Kidney (tissue), 14 donors: ENCODE measurements around the gene HTRA3. TPM values are rescaled to one million over a fixed set of nuclear protein-coding genes. Genes with fewer than 3 reads are reported as not detected.

ENCODE experiments used
- DNase-seq, 5 donors: peaks; one replicate each; pipeline ENCODE4 v3.0.0-alpha.2; 2013 to 2020
- FAIRE-seq: peaks from 2 replicates; lab custom pipeline; 2012; peaks lifted over from hg19 to GRCh38; lab: Jason Lieb, UNC
- H3K27ac ChIP-seq, 2 donors: one replicate each; pipeline ENCODE4 v1.7.0; 2013; ENCODE audit warnings: low read depth in 2 of 2, low read length in 2 of 2, inconsistent platforms in 1 of 2
- H3K27me3 ChIP-seq: one replicate; pipeline ENCODE4 v1.7.1; 2013; ENCODE audit warnings: low read length, inconsistent platforms; ENCODE audit not compliant: control insufficient read depth, insufficient read depth
- H3K36me3 ChIP-seq, 3 donors: one replicate each; pipeline versions ENCODE4 v1.7.0 to v1.7.1; 2013; ENCODE audit warnings: low read length in 3 of 3, control low read depth in 1 of 3, inconsistent platforms in 1 of 3; ENCODE audit not compliant: insufficient read depth in 3 of 3, control insufficient read depth in 2 of 3
- H3K4me1 ChIP-seq, 3 donors: one replicate each; pipeline versions ENCODE4 v1.7.0 to v1.7.1; 2013; ENCODE audit warnings: low read length in 3 of 3, inconsistent platforms in 1 of 3, low read depth in 1 of 3; ENCODE audit not compliant: control insufficient read depth in 2 of 3, insufficient read depth in 2 of 3
- H3K4me3 ChIP-seq, 3 donors: one replicate each; pipeline versions ENCODE4 v1.7.0 to v1.8.1; 2013; ENCODE audit warnings: low read length in 3 of 3, control low read depth in 1 of 3, inconsistent platforms in 1 of 3
- H3K9ac ChIP-seq, 3 donors: one replicate each; pipeline versions ENCODE4 v1.7.0 to v1.7.1; 2013; ENCODE audit warnings: low read length in 3 of 3, control low read depth in 1 of 3, inconsistent platforms in 1 of 3
- H3K9me3 ChIP-seq, 3 donors: one replicate each; pipeline versions ENCODE4 v1.7.0 to v1.7.1; 2013; ENCODE audit warnings: low read length in 3 of 3, control low read depth in 1 of 3, inconsistent platforms in 1 of 3; ENCODE audit not compliant: control insufficient read depth in 2 of 3, insufficient read depth in 1 of 3
- CTCF ChIP-seq: IDR thresholded peaks from 3 replicates; pipeline ENCODE4 v1.5.1; 2012; ENCODE audit warnings: mild to moderate bottlenecking, moderate library complexity, borderline replicate concordance; ENCODE audit not compliant: insufficient read depth; ENCODE audit errors: extremely low read depth
- intact Hi-C: fragments of 100-400 bp; cut with DNase I; formaldehyde crosslinking; loops from one replicate; pipeline ENCODE4 v1.11.1; 2022
- polyA plus RNA-seq: library from polyadenylated mRNA; stranded (reverse); fragments of 350-450 nt; fragmentation: Illumina TruSeq; extraction: RNeasy Lipid Tissue Mini Kit (QIAGEN cat#74804); gene quantifications from one replicate; pipeline ENCODE4 v1.2.3, GENCODE V29; 2014; ENCODE audit warnings: low read depth, low replicate concordance; ENCODE audit not compliant: insufficient read depth
- total RNA-seq: library from RNA; stranded (reverse); fragmentation: NEBNext Ultra II Directional; extraction: Animal tissue kit (Norgen Biotek cat#: 25700); gene quantifications from one replicate; pipeline ENCODE4 v1.2.1, GENCODE V29; 2021
- donor health status: control.
- donor health status: control.
- donor health status: control.
- donor health status: control.
- donor health status: control.
- donor health status: DM: yes; HTN: yes; CAD: no.
- donor health status: Normal renal cell carcinoma (clear cell type).

The HTRA3 gene
- total and polyA plus RNA-seq, 2 donors from 2014 or later: 1.7 to 6.5 TPM

- H3K27ac ChIP-seq: no peak overlapping the region
Measured at GRCh38 chr4:8274066-8274652, 4.6 kb downstream of the HTRA3 start.

GRCh38 chr4:8274765-8275547 lies 5.4 kb downstream of the HTRA3 start:
- H3K9me3 ChIP-seq: no peaks in the 10 kb centered on the region
- no peak overlapping the region for H3K27ac ChIP-seq
- intact Hi-C loops: no loop called here
- H3K4me3 ChIP-seq: no peak overlapping the region
- no peak for TF ChIP-seq CTCF
- peak; percentile 94 to 98 (median 95) for DNase-seq
- H3K4me1 ChIP-seq: peaks cover 0 to 12% (median 0%) of the 10 kb centered on the region in 3 donors
- H3K9ac ChIP-seq: no peak overlapping the region
- H3K27me3 ChIP-seq: no peaks in the 10 kb centered on the region
- H3K36me3 ChIP-seq: no peaks in the 10 kb centered on the region
- FAIRE-seq: no peak

More at GRCh38 chr4:8274066-8274652, 4.6 kb downstream of the HTRA3 start:
- Histone ChIP-seq H3K36me3 (no peaks in the 10 kb centered on the region), H3K4me1 (peaks cover 0 to 13% (median 0%) of the 10 kb centered on the region in 3 donors), H3K9me3 (no peaks in the 10 kb centered on the region), H3K9ac (no peak overlapping the region), H3K27me3 (no peaks in the 10 kb centered on the region), H3K4me3 (no peak overlapping the region)
- no peak for TF ChIP-seq CTCF
- intact Hi-C loops: no loop called here
- DNase-seq (peak in 1 of 5 donors; percentile 70), FAIRE-seq (no peak)

- no peak for TF ChIP-seq CTCF
- no peaks in the 10 kb centered on the region for H3K9me3 ChIP-seq
- no peak overlapping the region for H3K27ac ChIP-seq
- DNase-seq: peak in 1 of 5 donors; percentile 61
- peaks cover 0 to 10% (median 0%) of the 10 kb centered on the region in 3 donors for H3K4me1 ChIP-seq
- no peaks in the 10 kb centered on the region for H3K36me3 ChIP-seq
- no peak overlapping the region for H3K4me3 ChIP-seq
- no peak overlapping the region for H3K9ac ChIP-seq
- no peak for FAIRE-seq
- intact Hi-C loops: no loop called here
- no peaks in the 10 kb centered on the region for H3K27me3 ChIP-seq
Measured at GRCh38 chr4:8275548-8275910, 6.0 kb downstream of the HTRA3 start.
